T-cell (primary cell): ENCODE data around the gene GPR139. TPM values are rescaled to one million over a fixed set of nuclear protein-coding genes. Genes with fewer than 3 reads are reported as not detected.

ENCODE experiments used
- ATAC-seq, 4 experiments: fragments of 200-7000 bp in 3 of 4; fragments of 150-1000 bp in 1 of 4; cut with Tn5 transposase; replicated peaks in 1 of 4; 1 replicate in 3 of 4; 2 replicates in 1 of 4; pipeline ENCODE4 v1.10.0; 2021; ENCODE audit warnings: moderate library complexity in 3 of 4, mild to moderate bottlenecking in 2 of 4, moderate number of reproducible peaks in 1 of 4
- CTCF ChIA-PET, 2 donors: fragments of 300-600 bp; sonication (Branson Sonifier 250); formaldehyde crosslinking; loops; one replicate each; lab custom pipeline; 2022; ENCODE audit warnings: antibody characterized with exemption in 2 of 2; lab: Charles Lee
- POLR2A ChIA-PET, 2 donors: fragments of 300-600 bp; sonication (Branson Sonifier 250); formaldehyde crosslinking; loops; one replicate each; lab custom pipeline; 2022; ENCODE audit warnings: antibody characterized with exemption in 2 of 2; lab: Charles Lee
- DNase-seq, 35 experiments: peaks; one replicate each; pipeline versions ENCODE4 v3.0.0 to v3.0.0-alpha.2; 2013 to 2023
- H3K27ac ChIP-seq: one replicate; pipeline ENCODE4 v1.5.1; 2013; ENCODE audit warnings: low read length
- H3K27me3 ChIP-seq, 2 experiments: replicated peaks in 1 of 2; 1 replicate in 1 of 2; 2 replicates in 1 of 2; pipeline versions ENCODE4 v1.6.1 to v1.7.0; 2013; ENCODE audit warnings: low read length in 1 of 2, mixed read lengths in 1 of 2; ENCODE audit not compliant: control insufficient read depth in 2 of 2, insufficient read depth in 2 of 2; ENCODE audit errors: extremely low read depth in 1 of 2
- H3K36me3 ChIP-seq, 2 donors: 1 replicate in 1 of 2; 2 replicates in 1 of 2; pipeline versions ENCODE4 v1.6.1 to v1.7.0; 2013; ENCODE audit warnings: low read length in 1 of 2; ENCODE audit not compliant: control insufficient read depth in 2 of 2, insufficient read depth in 1 of 2; ENCODE audit errors: extremely low read depth in 1 of 2
- H3K4me1 ChIP-seq, 2 experiments: 1 replicate in 1 of 2; 2 replicates in 1 of 2; pipeline versions ENCODE4 v1.6.1 to v1.7.0; 2013; ENCODE audit warnings: low read length in 2 of 2, mixed read lengths in 1 of 2; ENCODE audit not compliant: insufficient read depth in 2 of 2, control insufficient read depth in 1 of 2; ENCODE audit errors: extremely low read depth in 1 of 2
- H3K4me3 ChIP-seq, 2 donors: 1 replicate in 1 of 2; 2 replicates in 1 of 2; pipeline versions ENCODE4 v1.5.1 to v1.7.0; 2013; ENCODE audit warnings: mild to moderate bottlenecking in 2 of 2, low read length in 1 of 2, moderate library complexity in 1 of 2; ENCODE audit not compliant: control insufficient read depth in 1 of 2; ENCODE audit errors: extremely low read depth in 1 of 2
- H3K9me3 ChIP-seq: 2 replicates; pipeline ENCODE4 v1.7.0; 2013
- H3K27ac Mint-ChIP-seq, 2 donors: one replicate each; pipeline ENCODE4 v1.8.0; 2020 to 2021; ENCODE audit warnings: mild to moderate bottlenecking in 2 of 2, mixed read lengths in 2 of 2
- H3K27me3 Mint-ChIP-seq, 2 donors: one replicate each; pipeline ENCODE4 v1.8.0; 2021 to 2022; ENCODE audit warnings: mixed read lengths in 2 of 2
- H3K36me3 Mint-ChIP-seq: one replicate; pipeline ENCODE4 v1.8.0; 2021; ENCODE audit warnings: mixed read lengths
- H3K4me1 Mint-ChIP-seq, 3 donors: one replicate each; pipeline ENCODE4 v1.8.0; 2020 to 2022; ENCODE audit warnings: mixed read lengths in 3 of 3, mild to moderate bottlenecking in 1 of 3
- H3K4me3 Mint-ChIP-seq, 3 donors: one replicate each; pipeline ENCODE4 v1.8.0; 2020 to 2022; ENCODE audit warnings: mild to moderate bottlenecking in 3 of 3, mixed read lengths in 3 of 3, moderate library complexity in 3 of 3
- H3K9me3 Mint-ChIP-seq, 3 donors: one replicate each; pipeline ENCODE4 v1.8.0; 2020 to 2022; ENCODE audit warnings: mixed read lengths in 3 of 3
- WGBS: methylation state at CpG from one replicate; pipeline ENCODE4 v1.1.5; 2013; ENCODE audit warnings: missing lambda C conversion rate; ENCODE audit not compliant: insufficient coverage; 5-methylcytosine and 5-hydroxymethylcytosine counted together
- total RNA-seq, 35 experiments: library from RNA in 6 of 35; stranded (reverse) in 6 of 35; fragments of 120-200 nt in 1 of 35; gene quantifications; one replicate each; pipeline versions ENCODE4 v1.2.1 to v1.2.4 and lab custom pipeline; 2013 to 2026

GPR139 gene
- not detected for total RNA-seq
- not detected for total RNA-seq (2013)
- 0 to 0.12 (median 0) reads per million in 29 experiments for total RNA-seq (lab: John Stamatoyannopoulos, UW)

DNA sequence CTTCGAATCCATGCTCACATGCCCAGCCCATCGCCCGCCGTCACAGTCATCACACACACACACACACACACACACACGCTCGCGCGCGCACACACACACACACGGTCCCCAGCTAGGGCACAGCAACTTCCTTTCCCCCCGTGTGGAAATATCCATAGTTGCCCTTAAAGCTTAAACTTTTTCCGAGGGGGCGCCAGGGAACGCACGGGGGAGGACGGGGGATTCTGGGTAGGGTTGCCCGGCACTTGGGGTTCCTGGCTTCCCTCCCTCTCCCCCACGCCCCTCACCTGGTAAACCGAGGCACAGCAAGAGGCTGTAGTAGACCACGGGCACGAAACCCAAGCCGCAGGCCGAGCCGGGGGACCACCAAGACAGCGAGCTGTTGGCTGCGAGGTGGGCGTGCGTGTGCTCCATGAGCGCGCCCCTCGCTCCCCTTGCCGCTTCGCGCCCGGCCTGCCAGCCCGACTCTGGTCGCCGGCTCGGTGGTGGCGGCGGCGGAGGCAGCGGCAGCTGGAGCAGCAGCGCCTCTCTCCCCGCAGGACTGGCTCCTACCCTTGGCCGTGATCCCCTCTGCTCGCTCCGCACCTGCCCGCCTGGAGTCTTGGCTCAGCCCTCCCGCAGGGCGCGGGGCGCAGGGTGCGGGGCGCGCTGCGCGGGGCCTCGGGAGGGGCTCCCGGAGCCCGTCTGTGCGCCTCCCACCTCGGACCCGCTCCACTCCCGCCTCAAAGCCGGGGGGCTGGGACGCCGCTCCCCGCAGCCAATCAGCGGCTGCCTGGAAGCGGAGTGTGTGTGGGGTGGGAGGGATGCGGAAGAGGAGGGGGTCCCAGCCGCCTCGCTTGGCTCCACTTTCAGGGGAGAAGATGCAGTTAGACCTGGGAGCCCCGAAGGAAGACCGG lies at the start of gene GPR139:
GPR139 (minus strand) TSS at position 688 of the 896 bp plus-strand sequence; CDS start at position 414, 274 bp downstream.
- H3K27me3 Mint-ChIP-seq: peaks cover 24 to 39% of the 10 kb centered on the region in 2 donors
- WGBS: 8% methylated on average over 60 of the region's 76 CpGs
- Histone ChIP-seq H3K9me3 (no peaks in the 10 kb centered on the region), H3K4me1 (no peaks in the 10 kb centered on the region), H3K36me3 (no peaks in the 10 kb centered on the region), H3K27ac (no peak within 1 kb of the TSS), H3K4me3 (no peak within 1 kb of the TSS), H3K27me3 (peaks cover 3 to 31% of the 10 kb centered on the region in 2 experiments)
- H3K9me3 Mint-ChIP-seq: peaks cover 1 to 2% (median 1%) of the 10 kb centered on the region in 3 donors
- DNase-seq: no peak
- no peaks in the 10 kb centered on the region for H3K36me3 Mint-ChIP-seq
- ChIA-PET CTCF (no interaction called here), POLR2A (interaction anchor here in 1 of 2 donors (0.6 kb wide), 1 partner anchor 377 kb away, joined by 4 read pairs; no protein-coding TSS in a partner anchor)
- ATAC-seq: no peak
- no peak within 1 kb of the TSS for H3K4me3 Mint-ChIP-seq
- no peak within 1 kb of the TSS for H3K27ac Mint-ChIP-seq
- no peaks in the 10 kb centered on the region for H3K4me1 Mint-ChIP-seq

DNA sequence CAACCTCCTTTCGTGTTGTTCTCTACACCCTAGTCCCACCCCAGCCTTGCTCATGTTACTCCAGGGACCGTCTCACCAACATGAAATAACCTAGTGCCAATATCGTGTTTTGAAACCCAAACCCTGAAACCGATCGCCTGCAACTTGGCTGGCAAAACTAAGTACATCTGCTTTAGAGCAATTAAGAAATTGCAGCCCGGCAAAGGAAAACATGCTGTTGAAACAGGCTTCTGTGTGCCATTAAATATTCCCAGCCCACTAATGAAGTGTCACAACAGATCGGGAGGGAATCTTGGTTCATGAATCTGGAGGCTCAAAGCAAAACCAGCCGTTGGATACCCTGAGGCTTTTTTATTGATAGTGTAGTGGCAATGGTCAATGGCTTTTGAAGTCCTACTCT lies 48.3 kb upstream of the GPR139 start:
- Histone ChIP-seq H3K4me1 (no peaks in the 10 kb centered on the region), H3K4me3 (no peak overlapping the region), H3K36me3 (no peaks in the 10 kb centered on the region), H3K9me3 (no peaks in the 10 kb centered on the region), H3K27ac (no peak overlapping the region), H3K27me3 (peaks cover 0 to 2% of the 10 kb centered on the region in 2 experiments)
- Mint-ChIP-seq H3K36me3 (no peaks in the 10 kb centered on the region), H3K9me3 (peaks cover 12 to 22% (median 21%) of the 10 kb centered on the region in 3 donors), H3K27me3 (peaks cover 3 to 12% of the 10 kb centered on the region in 2 donors), H3K4me1 (no peaks in the 10 kb centered on the region), H3K27ac (no peak overlapping the region), H3K4me3 (no peak overlapping the region)
- DNase-seq: no peak
- no peak for ATAC-seq
- ChIA-PET POLR2A (no interaction called here), CTCF (no interaction called here)
- WGBS: 79% methylated on average over 5 of the region's 8 CpGs

DNA sequence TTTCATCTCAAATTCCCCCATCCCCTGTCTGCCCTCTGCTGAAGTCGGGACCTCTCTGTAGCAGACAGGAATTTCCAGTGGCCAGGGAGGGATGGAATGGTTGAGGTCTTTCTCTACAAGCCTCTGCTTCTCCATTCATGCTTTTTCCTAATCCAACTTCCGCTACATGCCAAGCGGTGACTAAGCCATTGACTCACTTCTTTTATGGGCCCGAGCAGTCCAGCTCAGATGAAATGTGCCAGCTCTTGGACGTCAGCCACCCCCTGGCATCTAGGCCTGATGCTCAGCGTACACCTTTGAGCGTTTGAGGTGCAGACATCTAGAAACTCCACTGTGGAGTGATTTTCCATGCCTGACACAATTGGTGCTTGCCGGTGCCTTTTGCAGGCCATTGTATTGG lies 40.7 kb upstream of the GPR139 start:
- Mint-ChIP-seq H3K4me1 (no peaks in the 10 kb centered on the region), H3K27ac (no peak overlapping the region), H3K36me3 (no peaks in the 10 kb centered on the region), H3K4me3 (no peak overlapping the region), H3K9me3 (peaks cover 0 to 6% (median 0%) of the 10 kb centered on the region in 3 donors), H3K27me3 (peaks cover 4 to 15% of the 10 kb centered on the region in 2 donors)
- ChIA-PET CTCF (no interaction called here), POLR2A (no interaction called here)
- ATAC-seq: no peak
- 84% methylated on average over 5 of the region's 8 CpGs for WGBS
- no peak overlapping the region for H3K4me3 ChIP-seq
- H3K27ac ChIP-seq: no peak overlapping the region
- H3K4me1 ChIP-seq: no peaks in the 10 kb centered on the region
- H3K36me3 ChIP-seq: no peaks in the 10 kb centered on the region
- H3K27me3 ChIP-seq: no peaks in the 10 kb centered on the region
- H3K9me3 ChIP-seq: no peaks in the 10 kb centered on the region
- no peak for DNase-seq

- POLR2A ChIA-PET: no interaction called here
- Mint-ChIP-seq H3K27ac (no peak overlapping the region), H3K4me1 (no peaks in the 10 kb centered on the region), H3K27me3 (peaks cover 2 to 8% of the 10 kb centered on the region in 2 donors), H3K36me3 (no peaks in the 10 kb centered on the region), H3K9me3 (no peaks in the 10 kb centered on the region), H3K4me3 (no peak overlapping the region)
- H3K4me3 ChIP-seq: no peak overlapping the region
- no peaks in the 10 kb centered on the region for H3K36me3 ChIP-seq
- H3K27ac ChIP-seq: no peak overlapping the region
- no peaks in the 10 kb centered on the region for H3K4me1 ChIP-seq
- no peaks in the 10 kb centered on the region for H3K9me3 ChIP-seq
- CTCF ChIA-PET: no interaction called here
- no peaks in the 10 kb centered on the region for H3K27me3 ChIP-seq
- no peak for DNase-seq
- WGBS: 80% methylated on average over 1 of the region's 3 CpGs
- ATAC-seq: no peak
Measured at GRCh38 chr16:20111143-20111542, 37.5 kb upstream of the GPR139 start.

DNA sequence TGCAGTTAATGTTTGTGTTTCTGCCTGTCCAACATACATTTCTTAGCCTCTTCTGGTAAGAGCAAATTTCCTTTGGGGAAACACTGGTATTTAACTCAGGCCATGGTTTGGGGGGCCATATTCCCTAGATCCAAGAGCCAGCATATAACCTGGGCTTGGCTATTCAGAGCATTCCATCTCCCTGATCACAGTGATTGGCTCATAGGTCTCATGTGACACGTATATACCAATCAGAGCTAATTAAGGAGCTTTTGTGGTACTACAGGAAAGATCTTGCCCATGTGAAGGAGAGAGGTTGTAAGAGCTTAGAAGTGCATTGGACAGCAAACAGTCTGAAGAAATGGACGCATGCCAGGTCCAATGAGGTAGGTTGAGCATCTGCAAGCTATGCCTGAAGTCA lies 33.4 kb upstream of the GPR139 start:
- ATAC-seq (no peak), DNase-seq (no peak)
- Mint-ChIP-seq H3K27me3 (peaks cover 2 to 11% of the 10 kb centered on the region in 2 donors), H3K27ac (no peak overlapping the region), H3K4me3 (no peak overlapping the region), H3K36me3 (no peaks in the 10 kb centered on the region), H3K4me1 (no peaks in the 10 kb centered on the region), H3K9me3 (peaks cover 0 to 7% (median 0%) of the 10 kb centered on the region in 3 donors)
- Histone ChIP-seq H3K27me3 (no peaks in the 10 kb centered on the region), H3K27ac (no peak overlapping the region), H3K4me3 (no peak overlapping the region), H3K9me3 (no peaks in the 10 kb centered on the region), H3K36me3 (no peaks in the 10 kb centered on the region), H3K4me1 (no peaks in the 10 kb centered on the region)
- WGBS: 73% methylated on average over 1 of the region's 2 CpGs
- ChIA-PET POLR2A (no interaction called here), CTCF (no interaction called here)

GRCh38 chr16:20104563-20105183 lies 31.0 kb upstream of the GPR139 start:
- Histone ChIP-seq H3K27me3 (no peaks in the 10 kb centered on the region), H3K27ac (no peak overlapping the region), H3K4me1 (no peaks in the 10 kb centered on the region), H3K4me3 (no peak overlapping the region), H3K9me3 (no peaks in the 10 kb centered on the region), H3K36me3 (no peaks in the 10 kb centered on the region)
- ChIA-PET POLR2A (no interaction called here), CTCF (no interaction called here)
- Mint-ChIP-seq H3K9me3 (peaks cover 0 to 10% (median 0%) of the 10 kb centered on the region in 3 donors), H3K27ac (no peak overlapping the region), H3K4me3 (no peak overlapping the region), H3K4me1 (no peaks in the 10 kb centered on the region), H3K27me3 (peaks cover 2 to 11% of the 10 kb centered on the region in 2 donors), H3K36me3 (no peaks in the 10 kb centered on the region)
- ATAC-seq (no peak), DNase-seq (no peak)
- WGBS: 56% methylated on average over 2 of the region's 4 CpGs
